NCI-H226 (cell line): Measurements from ENCODE around the gene TEX101.
A peak's percentile ranks its signal among the peaks of the same experiment; 100 is the strongest.

Experiments
- DNase-seq: peaks from one replicate; pipeline ENCODE4 v3.0.0-alpha.2; 2015

The TEX101 gene

GRCh38 chr19:43452582-43452981, 37.9 kb downstream of the TEX101 start:
- DNase-seq = no peak

- no peak for DNase-seq
Observed at GRCh38 chr19:43454031-43454430, 39.3 kb downstream of the TEX101 start.

- no peak for DNase-seq
Observed at GRCh38 chr19:43455321-43456113, 40.8 kb downstream of the TEX101 start.

GRCh38 chr19:43457809-43458208, 43.1 kb downstream of the TEX101 start:
- peak; percentile 24 for DNase-seq

GRCh38 chr19:43460362-43461016, 45.8 kb downstream of the TEX101 start:
- no peak for DNase-seq

- DNase-seq = no peak
Observed at GRCh38 chr19:43461303-43461702, 46.6 kb downstream of the TEX101 start.

GRCh38 chr19:43462383-43462782, 47.7 kb downstream of the TEX101 start:
- DNase-seq = no peak

- DNase-seq = no peak
Observed at GRCh38 chr19:43462785-43463380, 48.2 kb downstream of the TEX101 start.

- DNase-seq = peak; percentile 91
Observed at GRCh38 chr19:43463381-43464133, 48.9 kb downstream of the TEX101 start.

- no peak for DNase-seq
Observed at GRCh38 chr19:43464134-43464775, 49.6 kb downstream of the TEX101 start.

- peak; percentile 82 for DNase-seq
Observed at GRCh38 chr19:43465468-43466120, 50.9 kb downstream of the TEX101 start, which contains the start of gene LYPD3. Gene LYPD3, minus strand, starts transcription at chr19:43465608. Its CDS starts 37 bp downstream, at chr19:43465571.

GRCh38 chr19:43466793-43467192, 52.1 kb downstream of the TEX101 start:
- DNase-seq = no peak

- no peak for DNase-seq
Observed at GRCh38 chr19:43467276-43467675, 52.6 kb downstream of the TEX101 start.

- no peak for DNase-seq
Observed at GRCh38 chr19:43467730-43468129, 53.0 kb downstream of the TEX101 start.
